Gastroesophageal sphincter (tissue), 3 donors: Measurements from ENCODE around the gene GLT8D1.

ENCODE experiments used
- CTCF ChIP-seq, 4 experiments: fragments of 200-600 bp in 2 of 4; fragments of 450-650 bp in 2 of 4; sonication (generic) in 1 of 4; IDR thresholded peaks; one replicate each; pipeline ENCODE4 v1.5.1; 2017 to 2019; ENCODE audit warnings: antibody characterized with exemption in 4 of 4, mild to moderate bottlenecking in 2 of 4, moderate library complexity in 2 of 4
- POLR2A ChIP-seq, 2 donors: fragments of 450-650 bp; IDR thresholded peaks; one replicate each; pipeline ENCODE4 v1.6.1; 2017; ENCODE audit warnings: antibody characterized with exemption in 2 of 2, mild to moderate bottlenecking in 2 of 2, moderate library complexity in 1 of 2
- POLR2AphosphoS5 ChIP-seq: sonication (generic); formaldehyde crosslinking; IDR thresholded peaks from one replicate; pipeline ENCODE4 v1.6.1; 2017; ENCODE audit warnings: antibody characterized with exemption

GRCh38 chr3:52730681-52731080, 25.1 kb upstream of the GLT8D1 start:
- TF ChIP-seq POLR2AphosphoS5 (no peak), POLR2A (IDR thresholded peaks at IDR 0.05) (no peak), CTCF (IDR thresholded peaks at IDR 0.05) (no peak)
